Activated naive CD4-positive, alpha-beta T cell treated with anti-CD3 and anti-CD28 coated beads, Interleukin-2, amount 10 ng/mL, durations not matched to agents 7 days and 5 days (primary cell): Measurements from ENCODE around the gene TMPRSS6.

Source experiments
- CTCF ChIA-PET: fragments of 350-600 bp; sonication (Branson Sonifier 250); formaldehyde crosslinking; loops from one replicate; lab custom pipeline; 2021; ENCODE audit warnings: antibody characterized with exemption; lab: Charles Lee
- DNase-seq: peaks from one replicate; pipeline ENCODE4 v3.0.0-alpha.2; 2020
- H3K27ac Mint-ChIP-seq: one replicate; pipeline ENCODE4 v1.8.0; 2021; ENCODE audit warnings: mild to moderate bottlenecking, moderate library complexity, mixed read lengths
- H3K27me3 Mint-ChIP-seq: one replicate; pipeline ENCODE4 v1.8.0; 2021; ENCODE audit warnings: mild to moderate bottlenecking, mixed read lengths
- H3K36me3 Mint-ChIP-seq: one replicate; pipeline ENCODE4 v1.8.0; 2021; ENCODE audit warnings: mixed read lengths
- H3K4me1 Mint-ChIP-seq: one replicate; pipeline ENCODE4 v1.8.0; 2021; ENCODE audit warnings: mixed read lengths
- H3K4me3 Mint-ChIP-seq: one replicate; pipeline ENCODE4 v1.8.0; 2021; ENCODE audit warnings: mild to moderate bottlenecking, moderate library complexity, mixed read lengths
- H3K9me3 Mint-ChIP-seq: one replicate; pipeline ENCODE4 v1.8.0; 2021; ENCODE audit warnings: mixed read lengths

Gene TMPRSS6

GRCh38 chr22:37032134-37032534 lies 77.4 kb downstream of the TMPRSS6 start:
- no peaks in the 10 kb centered on the region for H3K4me1 Mint-ChIP-seq
- peaks cover 50% of the 10 kb centered on the region for H3K27me3 Mint-ChIP-seq
- DNase-seq, result no peak
- H3K36me3 Mint-ChIP-seq, result no peaks in the 10 kb centered on the region
- H3K9me3 Mint-ChIP-seq, result no peaks in the 10 kb centered on the region
- H3K27ac Mint-ChIP-seq, result no peak overlapping the region
- CTCF ChIA-PET, result interaction anchor here (1.0 to 1.7 kb wide), 3 partner anchors 12 to 15 kb away, joined by 4 to 5 read pairs (median 5); no protein-coding TSS in a partner anchor
- no peak overlapping the region for H3K4me3 Mint-ChIP-seq

GRCh38 chr22:37030560-37031281 lies 78.8 kb downstream of the TMPRSS6 start:
- Mint-ChIP-seq H3K27me3 (peaks cover 36% of the 10 kb centered on the region), H3K36me3 (no peaks in the 10 kb centered on the region), H3K4me3 (no peak overlapping the region), H3K27ac (no peak overlapping the region), H3K4me1 (no peaks in the 10 kb centered on the region), H3K9me3 (no peaks in the 10 kb centered on the region)
- DNase-seq, result no peak
- CTCF ChIA-PET, result interaction anchor here (0.7 to 3.3 kb wide), 4 partner anchors 9 to 15 kb away, joined by 3 to 16 read pairs (median 8); partner anchors contain the start of genes MPST and TST

- CTCF ChIA-PET, result interaction anchor here (3.1 to 3.3 kb wide), 2 partner anchors 10 to 15 kb away, joined by 12 to 16 read pairs; partner anchors contain the start of genes MPST and TST
Measured at GRCh38 chr22:37028692-37029674, 80.5 kb downstream of the TMPRSS6 start.

GRCh38 chr22:37027556-37027955 lies 82.0 kb downstream of the TMPRSS6 start:
- no peaks in the 10 kb centered on the region for H3K4me1 Mint-ChIP-seq

More at GRCh38 chr22:37028692-37029674, 80.5 kb downstream of the TMPRSS6 start:
- Mint-ChIP-seq H3K9me3 (no peaks in the 10 kb centered on the region), H3K36me3 (peaks cover 2% of the 10 kb centered on the region), H3K4me1 (no peaks in the 10 kb centered on the region), H3K27me3 (peaks cover 32% of the 10 kb centered on the region), H3K27ac (no peak overlapping the region), H3K4me3 (no peak overlapping the region)
- DNase-seq, result no peak

GRCh38 chr22:37026325-37026724 lies 83.2 kb downstream of the TMPRSS6 start:
- no peak overlapping the region for H3K27ac Mint-ChIP-seq
- H3K4me3 Mint-ChIP-seq, result no peak overlapping the region
- CTCF ChIA-PET, result interaction anchor here (1.6 kb wide), 1 partner anchor 18 kb away, joined by 5 read pairs; no protein-coding TSS in a partner anchor
- H3K36me3 Mint-ChIP-seq, result peaks cover 2% of the 10 kb centered on the region
- peaks cover 19% of the 10 kb centered on the region for H3K27me3 Mint-ChIP-seq
- H3K9me3 Mint-ChIP-seq, result no peaks in the 10 kb centered on the region
- H3K4me1 Mint-ChIP-seq, result peaks cover 4% of the 10 kb centered on the region
- DNase-seq, result no peak

More at GRCh38 chr22:37027556-37027955, 82.0 kb downstream of the TMPRSS6 start:
- Mint-ChIP-seq H3K27ac (no peak overlapping the region), H3K9me3 (no peaks in the 10 kb centered on the region), H3K4me3 (no peak overlapping the region), H3K27me3 (peaks cover 22% of the 10 kb centered on the region), H3K36me3 (peaks cover 2% of the 10 kb centered on the region)
- CTCF ChIA-PET, result no interaction called here
- no peak for DNase-seq

- Mint-ChIP-seq H3K27me3 (peaks cover 20% of the 10 kb centered on the region), H3K36me3 (peaks cover 2% of the 10 kb centered on the region), H3K9me3 (no peaks in the 10 kb centered on the region), H3K4me3 (no peak overlapping the region), H3K27ac (no peak overlapping the region), H3K4me1 (peaks cover 8% of the 10 kb centered on the region)
- CTCF ChIA-PET, result interaction anchor here (1.6 kb wide), 1 partner anchor 19 kb away, joined by 5 read pairs; no protein-coding TSS in a partner anchor
- DNase-seq, result no peak
Measured at GRCh38 chr22:37025500-37026070, 83.9 kb downstream of the TMPRSS6 start.

GRCh38 chr22:37024339-37025157 lies 85.0 kb downstream of the TMPRSS6 start:
- no peak for DNase-seq
- H3K27ac Mint-ChIP-seq, result no peak overlapping the region
- peaks cover 17% of the 10 kb centered on the region for H3K4me1 Mint-ChIP-seq
- H3K27me3 Mint-ChIP-seq, result peaks cover 26% of the 10 kb centered on the region
- H3K9me3 Mint-ChIP-seq, result no peaks in the 10 kb centered on the region
- H3K36me3 Mint-ChIP-seq, result peaks cover 4% of the 10 kb centered on the region
- no peak overlapping the region for H3K4me3 Mint-ChIP-seq
- CTCF ChIA-PET, result interaction anchor here (1.6 kb wide), 1 partner anchor 20 kb away, joined by 5 read pairs; no protein-coding TSS in a partner anchor

- Mint-ChIP-seq H3K27ac (no peak overlapping the region), H3K4me3 (no peak overlapping the region), H3K36me3 (peaks cover 4% of the 10 kb centered on the region), H3K9me3 (no peaks in the 10 kb centered on the region), H3K27me3 (peaks cover 29% of the 10 kb centered on the region), H3K4me1 (peaks cover 17% of the 10 kb centered on the region)
- CTCF ChIA-PET, result interaction anchor here (1.0 kb wide), 1 partner anchor 21 kb away, joined by 4 read pairs; no protein-coding TSS in a partner anchor
- no peak for DNase-seq
Measured at GRCh38 chr22:37023743-37024338, 85.7 kb downstream of the TMPRSS6 start.

- no peak overlapping the region for H3K27ac Mint-ChIP-seq
- CTCF ChIA-PET, result interaction anchor here (1.0 to 5.3 kb wide), 8 partner anchors 10 to 265 kb away, joined by 3 to 38 read pairs (median 4); no protein-coding TSS in a partner anchor
- peaks cover 22% of the 10 kb centered on the region for H3K4me1 Mint-ChIP-seq
- H3K9me3 Mint-ChIP-seq, result no peaks in the 10 kb centered on the region
- H3K4me3 Mint-ChIP-seq, result no peak overlapping the region
- peaks cover 40% of the 10 kb centered on the region for H3K27me3 Mint-ChIP-seq
- no peak for DNase-seq
- H3K36me3 Mint-ChIP-seq, result peaks cover 4% of the 10 kb centered on the region
Measured at GRCh38 chr22:37022483-37023337, 86.8 kb downstream of the TMPRSS6 start.

GRCh38 chr22:37021710-37022482 lies 87.6 kb downstream of the TMPRSS6 start:
- H3K27ac Mint-ChIP-seq, result no peak overlapping the region
- H3K36me3 Mint-ChIP-seq, result peaks cover 4% of the 10 kb centered on the region
- H3K4me3 Mint-ChIP-seq, result peak overlapping the region; percentile 65
- CTCF ChIA-PET, result interaction anchor here (0.6 to 5.3 kb wide), 12 partner anchors 8 to 264 kb away, joined by 3 to 38 read pairs (median 4); partner anchors contain the start of gene KCTD17
- DNase-seq, result peak; percentile 68
- no peaks in the 10 kb centered on the region for H3K9me3 Mint-ChIP-seq
- H3K4me1 Mint-ChIP-seq, result peaks cover 22% of the 10 kb centered on the region
- peaks cover 49% of the 10 kb centered on the region for H3K27me3 Mint-ChIP-seq

GRCh38 chr22:37021041-37021440 lies 88.5 kb downstream of the TMPRSS6 start:
- no peak overlapping the region for H3K4me3 Mint-ChIP-seq
- peaks cover 22% of the 10 kb centered on the region for H3K4me1 Mint-ChIP-seq
- H3K27me3 Mint-ChIP-seq, result peaks cover 55% of the 10 kb centered on the region
- H3K27ac Mint-ChIP-seq, result no peak overlapping the region
- no peak for DNase-seq
- no peaks in the 10 kb centered on the region for H3K9me3 Mint-ChIP-seq
- CTCF ChIA-PET, result interaction anchor here (0.6 to 5.3 kb wide), 15 partner anchors 9 to 263 kb away, joined by 3 to 38 read pairs (median 4); partner anchors contain the start of gene KCTD17
- H3K36me3 Mint-ChIP-seq, result peaks cover 4% of the 10 kb centered on the region
